HG03060 (cell line): ENCODE results near the gene CREBRF.
"Not testable (repeated sequence)": the region's sequence is repeated elsewhere in the genome, so short reads cannot be mapped to it uniquely, and the experiment has no call there.

ENCODE experiments used
- ATAC-seq: cut with Tn5 transposase; IDR thresholded peaks from one replicate; pipeline ENCODE4 v1.9.1; 2021; ENCODE audit warnings: low read depth, moderate number of reproducible peaks; ENCODE audit not compliant: unreplicated experiment

The CREBRF gene, protein sequence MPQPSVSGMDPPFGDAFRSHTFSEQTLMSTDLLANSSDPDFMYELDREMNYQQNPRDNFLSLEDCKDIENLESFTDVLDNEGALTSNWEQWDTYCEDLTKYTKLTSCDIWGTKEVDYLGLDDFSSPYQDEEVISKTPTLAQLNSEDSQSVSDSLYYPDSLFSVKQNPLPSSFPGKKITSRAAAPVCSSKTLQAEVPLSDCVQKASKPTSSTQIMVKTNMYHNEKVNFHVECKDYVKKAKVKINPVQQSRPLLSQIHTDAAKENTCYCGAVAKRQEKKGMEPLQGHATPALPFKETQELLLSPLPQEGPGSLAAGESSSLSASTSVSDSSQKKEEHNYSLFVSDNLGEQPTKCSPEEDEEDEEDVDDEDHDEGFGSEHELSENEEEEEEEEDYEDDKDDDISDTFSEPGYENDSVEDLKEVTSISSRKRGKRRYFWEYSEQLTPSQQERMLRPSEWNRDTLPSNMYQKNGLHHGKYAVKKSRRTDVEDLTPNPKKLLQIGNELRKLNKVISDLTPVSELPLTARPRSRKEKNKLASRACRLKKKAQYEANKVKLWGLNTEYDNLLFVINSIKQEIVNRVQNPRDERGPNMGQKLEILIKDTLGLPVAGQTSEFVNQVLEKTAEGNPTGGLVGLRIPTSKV

DNA sequence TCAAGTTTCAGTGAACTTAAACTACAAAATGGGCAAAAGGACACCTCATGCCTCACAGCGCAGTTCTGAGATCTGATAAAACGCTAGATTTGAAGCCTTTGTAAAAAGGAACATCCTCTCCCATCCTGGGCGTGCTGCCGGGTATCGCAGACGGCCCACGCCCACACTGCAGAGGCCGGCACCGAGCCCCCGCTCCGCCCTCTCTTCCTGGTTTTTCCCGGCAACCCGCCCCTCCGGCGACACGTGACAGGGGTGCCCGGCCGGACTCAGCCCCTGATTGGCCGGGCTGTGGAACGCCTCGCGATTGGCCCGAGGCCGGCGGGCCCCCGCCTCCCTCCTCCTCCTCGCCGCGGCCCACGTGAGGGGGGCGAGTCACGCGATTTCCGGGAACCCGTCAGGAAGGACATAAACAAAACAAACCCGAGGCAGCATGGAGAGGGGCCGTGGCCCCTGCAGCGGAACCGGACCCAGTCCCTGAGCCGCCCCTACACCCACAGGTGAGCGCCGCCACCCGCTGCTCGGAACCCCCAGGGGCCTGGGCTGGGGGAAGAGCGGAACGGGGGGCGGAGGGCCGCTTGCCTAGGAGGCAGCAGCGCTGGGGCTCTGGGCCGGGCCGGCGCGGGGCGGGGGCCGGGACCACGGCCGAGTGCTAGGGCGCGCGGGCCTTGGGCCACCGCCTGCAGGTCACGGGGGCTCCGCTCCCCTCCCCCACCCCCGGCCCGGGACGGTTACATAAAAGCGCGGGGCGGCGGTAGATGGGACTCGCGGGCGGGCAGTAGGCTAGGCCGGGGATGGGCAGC is at the start of gene CREBRF:
Gene CREBRF (plus strand): TSS at position 370 of the 800 bp plus-strand sequence. CDS start 24,424 bp downstream, outside the sequence.
- peak; percentile 57 for ATAC-seq

DNA sequence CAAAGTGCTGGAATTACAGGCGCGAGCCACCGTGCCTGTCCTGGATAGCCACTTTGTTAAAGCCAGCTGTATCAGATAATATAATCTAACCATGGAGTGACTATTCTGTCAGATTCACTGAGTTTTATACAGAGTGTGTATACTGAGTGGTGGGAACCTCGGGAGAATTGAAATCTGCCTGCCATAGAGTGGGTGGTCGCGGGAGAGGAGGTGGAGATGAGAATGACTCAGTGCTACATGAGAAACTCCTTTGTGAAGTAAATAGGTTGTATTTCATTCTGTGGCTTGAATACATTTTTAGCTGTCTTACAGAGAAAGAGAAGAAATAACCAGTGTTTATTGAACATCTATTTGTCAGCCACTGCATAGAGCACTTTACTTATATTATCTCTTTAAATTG is 46.1 kb upstream of the CREBRF start:
- no peak for ATAC-seq

DNA sequence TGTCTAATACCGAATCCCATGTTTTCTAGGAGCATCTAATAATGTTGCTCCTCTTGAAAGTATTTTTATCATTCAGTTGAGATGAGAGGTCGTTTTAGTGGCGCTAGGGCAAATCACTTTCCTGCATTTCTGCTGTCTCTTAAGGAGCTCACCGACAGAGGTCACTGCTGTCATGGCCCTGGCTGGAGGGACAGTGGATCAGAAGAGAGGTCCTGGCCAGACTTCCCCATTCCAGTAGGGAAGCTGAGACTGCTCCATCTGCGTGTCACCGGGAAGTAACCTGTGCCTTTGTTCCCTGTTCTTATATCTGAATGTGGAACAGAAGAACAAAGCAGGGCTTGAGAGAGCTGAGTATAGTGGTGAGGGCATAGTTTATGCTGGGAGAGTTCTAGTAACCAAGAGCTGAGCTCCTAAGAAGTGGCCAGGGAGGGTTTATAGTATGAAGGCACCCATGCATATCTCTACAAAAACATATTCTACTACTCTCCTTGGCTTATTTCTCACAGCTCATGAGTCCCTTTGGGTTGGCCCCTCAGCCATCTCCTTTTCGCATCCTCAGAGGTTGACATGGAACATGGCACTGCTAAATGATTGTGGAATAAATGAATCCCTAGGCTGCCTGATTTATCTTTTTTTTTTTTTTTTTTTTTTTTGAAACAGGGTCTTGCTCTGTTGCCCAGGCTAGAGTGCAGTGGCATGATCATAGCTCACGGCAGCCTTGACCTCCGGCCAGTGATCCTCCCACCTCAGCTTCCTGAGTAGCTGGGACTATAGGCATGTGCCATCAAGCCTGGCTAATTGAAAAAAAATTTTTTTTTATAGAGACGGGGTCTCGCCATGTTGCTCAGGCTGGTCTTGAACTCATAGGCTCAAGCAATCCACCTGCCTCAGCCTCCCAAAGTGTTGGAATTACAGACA is 45.3 kb upstream of the CREBRF start:
- no peak for ATAC-seq

DNA sequence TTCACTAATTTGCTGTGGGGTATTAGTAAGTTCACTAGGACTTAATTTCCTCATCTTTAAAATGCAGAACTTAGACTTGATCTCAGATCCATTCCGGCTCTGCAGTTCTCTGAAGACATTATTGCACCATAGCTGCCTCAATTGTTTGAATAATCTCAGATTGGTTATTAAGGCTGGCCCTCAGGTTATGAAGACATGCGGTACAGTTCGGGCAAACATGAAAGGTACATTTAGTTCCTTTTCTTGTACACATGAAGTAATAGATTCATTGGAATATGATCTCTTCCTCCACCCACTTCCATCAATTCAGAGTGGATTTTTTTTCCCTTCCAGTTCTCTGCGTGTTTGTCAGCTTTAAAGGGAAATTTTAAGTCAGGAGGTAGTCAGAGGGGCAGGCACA is 44.6 kb upstream of the CREBRF start:
- ATAC-seq, result no peak

DNA sequence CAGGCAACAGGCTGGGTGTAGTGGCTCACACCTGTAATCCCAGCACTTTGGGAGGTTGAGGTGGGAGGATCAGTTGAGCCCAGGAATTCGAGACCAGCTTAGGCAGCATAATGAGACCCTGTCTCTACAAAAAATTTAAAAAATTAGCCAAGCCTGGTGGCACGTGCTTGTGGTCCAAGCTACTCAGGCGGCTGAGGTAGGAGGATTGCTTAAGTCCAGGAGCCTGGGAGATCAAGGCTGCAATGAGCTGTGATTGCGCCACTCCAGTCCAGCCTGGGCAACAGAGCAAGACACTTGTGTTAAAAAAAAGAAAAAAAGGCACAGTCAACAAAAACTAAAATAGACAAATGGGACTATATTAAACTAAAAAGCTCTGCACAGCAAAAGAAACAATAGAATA is 43.3 kb upstream of the CREBRF start:
- no peak for ATAC-seq

DNA sequence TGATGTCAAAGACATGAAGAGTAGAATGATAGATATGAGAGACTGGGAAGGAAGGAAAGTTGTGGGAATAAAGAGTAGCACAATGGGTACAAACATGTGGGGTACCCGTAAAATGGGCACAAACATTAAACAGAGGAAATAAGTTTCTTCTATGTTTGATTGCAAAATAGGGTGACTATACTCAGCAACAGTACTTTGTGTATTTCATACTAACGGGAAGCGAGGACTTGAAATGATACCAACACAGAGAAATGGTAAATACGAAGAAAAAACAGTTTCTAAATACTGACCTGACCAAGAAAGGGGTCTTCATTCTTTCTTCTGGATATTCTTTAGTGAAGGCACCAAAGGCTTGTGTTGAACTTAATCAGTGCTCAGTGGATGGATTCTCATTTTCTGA is 41.5 kb upstream of the CREBRF start:
- ATAC-seq, result no peak

DNA sequence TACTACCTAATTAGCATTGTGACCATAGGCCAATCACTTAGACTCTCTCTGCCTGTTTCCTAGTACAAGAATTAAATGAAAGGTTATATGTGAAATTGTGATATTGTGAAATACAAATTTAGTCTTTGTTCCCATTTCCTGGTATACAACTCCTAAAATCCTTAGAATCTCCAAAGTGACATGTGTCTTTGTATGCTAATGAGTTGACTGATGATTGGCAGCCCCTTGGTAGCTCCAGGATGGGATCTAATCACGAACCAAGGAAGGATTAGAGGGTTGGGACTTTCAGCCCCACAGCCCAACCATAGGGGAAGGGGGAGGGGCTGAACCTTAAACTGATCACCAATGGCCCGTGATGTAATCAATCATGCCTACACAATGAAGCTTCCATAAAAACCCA is 41.0 kb upstream of the CREBRF start:
- ATAC-seq, result no peak

DNA sequence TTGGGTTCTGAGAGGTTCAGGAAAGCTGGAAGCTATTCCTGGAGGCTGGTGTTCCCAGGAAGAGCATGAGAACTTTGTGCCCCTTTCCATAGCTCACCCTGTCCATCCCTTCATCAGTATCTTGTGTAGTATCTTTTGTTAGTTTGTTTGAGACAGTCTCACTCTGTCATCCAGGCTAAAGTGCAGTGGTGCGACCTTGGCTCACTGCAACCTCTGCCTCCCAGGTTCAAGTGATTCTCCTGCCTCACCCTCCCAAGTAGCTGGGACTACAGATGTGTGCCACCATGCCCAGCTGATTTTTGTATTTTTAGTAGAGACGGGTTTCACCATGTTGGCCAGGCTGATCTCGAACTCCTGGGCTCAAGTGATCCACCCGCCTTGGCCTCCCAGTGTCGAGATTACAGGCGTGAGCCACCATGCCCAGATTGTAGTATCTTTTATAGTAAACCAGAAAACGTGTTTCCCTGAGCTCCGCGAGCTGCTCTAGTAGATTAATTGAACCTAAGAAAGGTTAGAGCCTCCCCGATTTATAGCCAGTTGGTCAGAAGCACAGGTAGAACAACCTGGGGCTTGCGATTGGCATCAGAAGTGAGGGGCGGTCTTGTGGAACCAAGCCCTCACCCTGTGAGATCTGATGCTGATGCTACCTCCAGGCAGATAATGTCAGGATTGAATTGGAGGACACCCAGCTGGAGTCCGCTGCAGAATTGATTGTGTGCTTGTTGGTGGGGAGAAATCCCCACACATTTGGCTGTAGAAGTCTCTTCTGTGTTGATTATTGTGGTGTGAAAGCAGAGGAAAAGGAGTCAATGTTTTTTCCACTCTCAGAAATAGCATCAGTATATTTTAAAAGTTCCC is 40.3 kb upstream of the CREBRF start:
- ATAC-seq, result no peak

DNA sequence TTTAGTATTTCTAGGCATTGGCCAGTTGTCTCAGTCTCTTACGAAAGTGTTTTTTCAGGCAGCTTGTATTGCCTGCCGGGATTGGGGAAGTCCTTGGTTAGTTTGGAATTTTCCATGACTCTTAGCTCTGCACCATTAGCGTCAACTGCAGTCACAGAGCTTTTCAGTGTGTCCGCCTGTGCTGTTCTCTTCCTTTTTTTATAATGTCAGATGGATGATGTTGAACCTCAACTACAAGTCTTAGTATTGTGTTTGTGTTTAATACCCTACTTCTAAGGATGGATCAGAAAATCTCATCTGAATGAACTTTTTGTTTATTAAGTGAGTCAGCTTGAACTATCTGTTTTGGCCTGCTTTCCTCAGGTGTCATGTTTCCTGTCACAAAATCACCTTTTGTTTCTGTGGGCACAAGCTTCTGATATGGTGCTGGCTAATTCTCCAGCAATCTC is 39.5 kb upstream of the CREBRF start:
- ATAC-seq, result no peak

DNA sequence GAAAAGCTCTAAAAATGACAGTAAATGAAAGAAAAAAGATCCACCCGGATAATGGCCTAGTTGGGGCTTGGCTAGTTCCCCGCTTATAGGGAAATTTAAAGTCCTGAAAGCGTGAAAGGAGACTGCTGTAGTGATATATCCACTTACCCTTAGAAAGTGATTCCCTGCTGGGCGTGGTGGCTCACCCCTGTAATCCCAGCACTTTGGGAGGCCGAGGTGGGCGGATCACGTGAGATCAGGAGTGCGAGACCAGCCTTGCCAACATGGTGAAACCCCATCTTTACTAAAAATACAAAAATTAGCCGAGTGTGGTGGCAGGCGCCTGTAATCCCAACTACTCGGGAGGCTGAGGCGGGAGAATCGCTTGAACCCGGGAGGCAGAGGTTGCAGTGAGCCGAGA is 39.1 kb upstream of the CREBRF start:
- not testable (repeated sequence) for ATAC-seq

DNA sequence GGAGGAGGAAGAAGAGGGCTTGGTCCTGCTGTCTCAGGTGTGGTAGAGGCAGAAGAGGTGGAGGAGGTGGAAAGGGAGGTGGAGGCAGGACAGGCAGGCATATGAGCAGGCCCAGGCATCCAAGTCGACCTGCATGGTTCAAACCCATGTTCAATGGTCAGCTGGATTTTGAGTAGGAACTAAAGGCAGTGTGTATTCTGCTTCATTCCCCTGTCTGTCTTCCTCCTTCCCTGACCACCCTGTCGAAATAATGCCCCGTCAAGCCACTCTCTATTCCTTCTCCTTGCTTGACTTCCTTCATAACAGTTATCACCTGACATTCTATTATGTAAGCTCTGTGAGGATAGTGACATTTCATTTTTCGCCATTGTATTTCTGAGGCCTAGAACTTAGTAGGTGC is 37.8 kb upstream of the CREBRF start:
- ATAC-seq, result no peak

DNA sequence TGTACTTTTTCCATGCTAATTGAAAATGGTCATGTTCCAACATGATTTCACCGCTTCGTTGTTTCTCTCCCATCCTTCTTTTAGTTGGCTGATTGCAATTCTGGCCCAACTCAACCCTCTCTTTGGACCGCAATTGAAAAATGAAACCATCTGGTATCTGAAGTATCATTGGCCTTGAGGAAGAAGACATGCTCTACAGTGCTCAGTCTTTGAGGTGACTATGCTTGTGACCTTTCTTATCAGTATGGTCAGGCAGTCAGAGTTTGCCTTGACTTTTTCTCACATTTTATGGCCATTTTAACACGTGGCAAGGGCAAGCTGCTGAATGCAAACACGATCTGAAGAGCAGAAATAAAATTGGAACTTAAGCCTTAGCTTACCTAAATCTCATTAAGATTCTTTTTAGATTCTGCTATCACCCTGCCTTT is 36.0 kb upstream of the CREBRF start:
- ATAC-seq, result no peak

DNA sequence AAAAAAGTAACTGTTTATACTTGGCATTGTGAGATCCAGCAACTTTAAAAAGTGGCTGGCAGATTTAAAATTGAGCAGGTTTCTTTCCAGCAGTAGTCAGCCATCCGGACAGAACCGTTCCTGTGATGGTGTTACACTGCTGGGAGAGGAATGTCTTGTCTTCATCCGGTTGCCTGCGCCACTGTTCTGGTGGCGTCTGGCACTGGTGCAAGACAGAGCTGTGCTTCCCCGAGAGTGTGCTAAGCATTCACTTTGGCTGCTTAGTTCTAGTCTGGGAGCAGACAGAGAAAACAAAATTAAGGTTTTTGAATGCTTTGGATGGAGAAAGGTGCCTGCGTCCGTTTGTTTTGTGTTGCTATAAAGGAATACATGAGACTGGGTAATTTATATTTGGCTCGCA is 35.5 kb upstream of the CREBRF start:
- no peak for ATAC-seq

DNA sequence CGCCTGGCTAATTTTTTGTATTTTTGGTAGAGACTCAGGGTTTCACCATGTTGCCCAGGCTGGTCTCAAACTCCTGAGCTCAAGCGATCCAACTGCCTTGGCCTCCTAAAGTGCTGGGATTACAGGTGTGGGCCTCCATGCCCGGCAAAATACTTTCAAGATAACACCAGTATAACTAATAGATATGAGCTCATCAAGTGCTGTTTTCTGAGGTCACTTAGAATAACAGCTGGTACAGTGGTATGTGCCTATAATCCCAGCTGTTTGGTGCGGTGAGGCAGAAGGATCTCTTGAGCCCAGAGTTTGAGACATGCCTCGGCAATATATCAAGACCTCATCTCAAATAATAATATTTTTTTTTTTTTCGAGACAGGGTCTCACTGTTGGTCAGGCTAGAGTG is 30.5 kb upstream of the CREBRF start:
- no peak for ATAC-seq

DNA sequence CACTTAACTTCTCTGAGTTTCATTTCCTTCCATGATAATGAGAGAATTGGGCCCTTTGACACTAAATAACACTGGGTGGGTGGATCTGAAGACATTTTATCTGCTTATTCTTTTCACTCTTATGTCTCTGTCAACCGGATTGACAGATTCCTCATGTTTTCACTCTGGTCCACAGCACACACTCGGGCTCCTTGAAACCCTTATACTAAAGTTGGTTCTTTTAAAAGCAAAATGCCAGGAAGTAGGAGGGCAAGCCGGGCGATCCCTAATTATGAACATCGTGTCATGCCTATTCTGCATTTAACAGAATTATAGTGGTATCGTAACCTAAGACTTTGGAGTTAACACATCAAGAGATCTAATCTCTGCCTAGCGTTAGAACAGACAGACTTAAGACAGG is 28.2 kb upstream of the CREBRF start:
- no peak for ATAC-seq

DNA sequence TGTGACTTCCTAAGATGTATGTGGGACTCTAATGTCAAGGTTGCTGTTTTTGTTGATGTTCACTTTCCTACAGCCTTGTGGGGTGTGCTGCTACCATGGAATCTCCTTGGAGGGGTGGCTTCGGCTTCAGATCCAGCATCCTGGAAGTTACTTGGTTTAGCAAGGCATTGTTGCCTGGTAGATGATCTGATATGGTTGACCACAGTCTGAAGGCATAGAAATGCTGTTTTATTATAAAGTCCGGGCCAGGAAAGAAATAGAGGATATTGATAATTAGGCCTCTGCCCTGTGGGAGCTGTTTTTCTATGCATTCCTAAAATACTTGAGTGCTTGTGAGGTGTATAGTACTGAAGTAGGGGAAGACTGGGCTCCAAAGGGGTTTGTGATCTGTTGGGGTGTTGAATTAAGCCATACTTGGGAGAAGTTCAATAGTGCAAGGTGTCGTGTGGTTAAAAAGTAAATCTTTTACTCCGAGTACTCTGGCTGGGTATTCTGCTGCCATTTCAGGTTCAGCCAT is 27.3 kb upstream of the CREBRF start:
- no peak for ATAC-seq

DNA sequence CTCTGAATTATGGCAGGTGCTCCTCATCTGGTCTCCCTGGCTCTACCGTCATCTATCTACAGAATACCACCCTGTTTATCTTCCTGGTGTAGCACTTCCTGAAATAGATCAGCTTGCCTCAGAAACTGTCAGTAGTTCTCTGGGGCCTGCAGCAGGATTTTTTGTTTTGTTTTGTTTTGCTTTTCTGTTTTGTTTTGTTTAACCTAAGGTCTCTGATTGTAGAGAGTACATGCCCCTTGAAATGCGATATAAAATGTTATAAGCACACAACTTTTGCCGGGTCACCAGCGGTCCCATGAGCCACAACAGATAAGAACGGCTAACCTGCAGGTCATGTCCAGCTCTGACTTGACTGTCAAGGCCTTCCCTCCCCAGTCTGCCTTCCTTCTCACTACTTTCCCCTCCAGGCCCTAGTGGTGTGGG is 26.6 kb upstream of the CREBRF start:
- ATAC-seq, result no peak

DNA sequence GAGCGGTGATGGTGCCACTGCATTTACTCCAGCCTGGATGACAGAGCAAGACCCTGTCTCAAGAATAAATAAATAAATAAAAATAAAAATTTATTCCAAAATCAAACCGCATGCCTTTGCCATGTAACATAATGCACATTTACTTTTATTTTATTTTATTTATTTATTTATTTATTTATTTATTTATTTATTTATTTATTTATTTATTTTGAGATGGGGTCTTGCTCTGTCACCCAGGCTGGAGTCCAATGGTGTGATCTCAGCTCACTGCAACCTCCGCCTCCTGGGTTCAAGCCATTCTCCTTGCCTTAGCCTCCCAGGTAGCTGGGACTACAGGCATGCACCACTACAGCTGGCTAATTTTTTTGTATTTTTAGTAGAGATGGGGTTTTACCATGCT is 24.1 kb upstream of the CREBRF start:
- ATAC-seq, result not testable (repeated sequence)

DNA sequence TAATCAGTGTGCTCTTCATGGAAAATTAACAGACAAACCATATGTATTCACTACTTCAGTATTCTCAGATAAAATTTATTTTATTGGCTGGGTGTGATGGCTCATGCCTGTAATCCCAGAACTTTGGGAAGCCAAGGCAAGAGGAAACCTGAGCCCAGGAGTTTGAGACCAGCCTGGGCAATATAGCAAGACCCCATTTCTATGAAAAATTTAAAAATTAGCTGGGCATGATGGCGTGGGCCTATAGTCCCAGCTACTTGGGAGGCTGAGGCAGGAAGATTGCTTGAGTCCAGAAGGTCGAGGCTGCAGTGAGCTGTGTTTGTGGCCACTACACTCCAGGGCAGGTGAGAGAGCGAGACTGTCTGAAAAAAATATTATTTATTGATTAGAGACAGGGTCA is 23.4 kb upstream of the CREBRF start:
- no peak for ATAC-seq
